GM12878 (cell line): Measurements from ENCODE around the gene TIA1. TPM values are rescaled to one million over a fixed set of nuclear protein-coding genes. Genes with fewer than 3 reads are reported as not detected.

Experiments
- ATAC-seq: fragments of 200-7000 bp; cut with Tn5 transposase; 3 replicates; pipeline ENCODE4 v1.9.1; 2020; ENCODE audit warnings: mild to moderate bottlenecking, moderate library complexity
- BruUV-seq: library from RNA; stranded (reverse); fragments of 400-500 nt; replicated peaks from 2 replicates; lab custom pipeline; 2021; lab: Mats Ljungman, UMichigan
- CTCF ChIA-PET: fragments of 300-600 bp; sonication (Branson Sonifier 250); formaldehyde crosslinking; extraction: SDS; loops from one replicate; lab custom pipeline; 2021; ENCODE audit warnings: inconsistent platforms; lab: Yijun Ruan, JAX
- POLR2A ChIA-PET: fragments of 350-600 bp; formaldehyde crosslinking; extraction: SDS; loops from one replicate; lab custom pipeline; 2021; ENCODE audit warnings: inconsistent platforms; lab: Charles Lee
- RAD21 ChIA-PET: fragments of 300-600 bp; sonication (Branson Sonifier 250); formaldehyde crosslinking; loops from one replicate; lab custom pipeline; 2023; ENCODE audit warnings: antibody characterized with exemption; ENCODE audit not compliant: unreplicated experiment; lab: Charles Lee
- SMC1A ChIA-PET: fragments of 300-600 bp; sonication (Branson Sonifier 250); formaldehyde crosslinking; loops from one replicate; lab custom pipeline; 2023; ENCODE audit not compliant: unreplicated experiment, uncharacterized antibody; lab: Charles Lee
- DNase-seq: peaks from one replicate; pipeline ENCODE4 v3.0.0-alpha.2; 2011; ENCODE audit warnings: low read depth, low spot score
- FAIRE-seq: peaks from 3 replicates; lab custom pipeline; 2011; peaks lifted over from hg19 to GRCh38; lab: Jason Lieb, UNC
- H2AFZ ChIP-seq: 2 replicates; pipeline ENCODE4 v1.6.0; 2011; ENCODE audit warnings: low read depth, low read length, control low read depth; ENCODE audit not compliant: control insufficient read depth
- H3K27ac ChIP-seq: 2 replicates; pipeline ENCODE4 v1.5.1; 2011; ENCODE audit warnings: control low read depth; ENCODE audit not compliant: control insufficient read depth, insufficient read depth
- H3K27me3 ChIP-seq, 2 experiments: replicated peaks in 1 of 2; 2 replicates each; pipeline versions ENCODE4 v1.6.0 to v1.6.1; 2011; ENCODE audit warnings: low read length in 1 of 2; ENCODE audit not compliant: control insufficient read depth in 2 of 2, insufficient read depth in 2 of 2
- H3K36me3 ChIP-seq, 2 experiments: 2 replicates each; pipeline ENCODE4 v1.5.1; 2011; ENCODE audit warnings: low read length in 1 of 2; ENCODE audit not compliant: control insufficient read depth in 2 of 2, insufficient read depth in 2 of 2
- H3K4me1 ChIP-seq: 2 replicates; pipeline ENCODE4 v1.6.1; 2011; ENCODE audit warnings: mild to moderate bottlenecking, low read length, moderate library complexity, mixed read lengths; ENCODE audit not compliant: control insufficient read depth, insufficient read depth
- H3K4me2 ChIP-seq: 2 replicates; pipeline ENCODE4 v1.6.0; 2011; ENCODE audit warnings: control low read depth; ENCODE audit not compliant: control insufficient read depth, insufficient read depth
- H3K4me3 ChIP-seq: fragments of 200-600 bp; sonication (generic); 2 replicates; pipeline ENCODE4 v1.5.1; 2016
- H3K79me2 ChIP-seq: 2 replicates; pipeline ENCODE4 v1.6.0; 2011; ENCODE audit warnings: low read length; ENCODE audit not compliant: control insufficient read depth, insufficient read depth
- H3K9ac ChIP-seq: 2 replicates; pipeline ENCODE4 v1.8.0; 2011; ENCODE audit warnings: low read length, control low read depth, mixed read lengths; ENCODE audit not compliant: control insufficient read depth, insufficient read depth
- H3K9me3 ChIP-seq: replicated peaks from 3 replicates; pipeline ENCODE4 v1.5.1; 2011; ENCODE audit warnings: mild to moderate bottlenecking, low read length; ENCODE audit not compliant: control insufficient read depth, insufficient read depth
- H4K20me1 ChIP-seq: 2 replicates; pipeline ENCODE4 v1.6.0; 2011; ENCODE audit not compliant: control insufficient read depth, insufficient read depth
- CEBPB ChIP-seq, 2 experiments: fragments of 150-350 bp in 1 of 2; IDR thresholded peaks; 2 replicates each; pipeline ENCODE4 v1.6.1; 2012 to 2014; ENCODE audit warnings: low read depth in 2 of 2, low read length in 2 of 2, borderline replicate concordance in 1 of 2, inconsistent platforms in 1 of 2
- HDGF ChIP-seq: fragments of 450-650 bp; IDR thresholded peaks from 2 replicates; pipeline ENCODE4 v1.6.1; 2016; ENCODE audit warnings: antibody characterized with exemption
- IKZF2 ChIP-seq, 2 experiments: fragments of 450-650 bp; IDR thresholded peaks; 2 replicates each; pipeline ENCODE4 v1.6.1; 2017; ENCODE audit warnings: mild to moderate bottlenecking in 2 of 2, moderate library complexity in 2 of 2
- MYB ChIP-seq: fragments of 150-350 bp; IDR thresholded peaks from 2 replicates; pipeline ENCODE4 v1.6.1; 2014; ENCODE audit warnings: mild to moderate bottlenecking, low read depth, low read length, borderline replicate concordance
- NBN ChIP-seq: fragments of 450-650 bp; IDR thresholded peaks from 2 replicates; pipeline ENCODE4 v1.6.1; 2016
- POLR2AphosphoS2 ChIP-seq: IDR thresholded peaks from 2 replicates; pipeline ENCODE4 v1.6.1; 2011; ENCODE audit warnings: low read depth, mild to moderate bottlenecking, low read length, improper control_type of control experiment, moderate library complexity
- SIX5 ChIP-seq: IDR thresholded peaks from 2 replicates; pipeline ENCODE4 v1.6.1; 2011; ENCODE audit warnings: mild to moderate bottlenecking, low read depth, low read length, moderate library complexity; ENCODE audit not compliant: severe bottlenecking
- SMAD5 ChIP-seq: IDR thresholded peaks from 2 replicates; pipeline ENCODE4 v1.6.1; 2016; ENCODE audit warnings: antibody characterized with exemption, low read depth
- SMARCA5 ChIP-seq: fragments of 450-650 bp; IDR thresholded peaks from 2 replicates; pipeline ENCODE4 v1.6.1; 2017; ENCODE audit warnings: mild to moderate bottlenecking
- SPI1 ChIP-seq: IDR thresholded peaks from 2 replicates; pipeline ENCODE4 v1.6.1; 2011; ENCODE audit warnings: low read depth, mild to moderate bottlenecking, low read length, moderate library complexity, borderline replicate concordance; ENCODE audit not compliant: insufficient read depth
- SREBF1 ChIP-seq: IDR thresholded peaks from 2 replicates; pipeline ENCODE4 v1.6.1; 2012; ENCODE audit warnings: mild to moderate bottlenecking, low read length
- YY1 ChIP-seq: IDR thresholded peaks from 2 replicates; pipeline ENCODE4 v1.6.1; 2011; ENCODE audit warnings: low read depth, mild to moderate bottlenecking, low read length
- ZNF207 ChIP-seq: fragments of 450-650 bp; IDR thresholded peaks from 2 replicates; pipeline ENCODE4 v1.6.1; 2014; ENCODE audit warnings: antibody characterized with exemption, mild to moderate bottlenecking, borderline replicate concordance
- WGBS: methylation state at CpG from one replicate; pipeline ENCODE4 v1.1.6; 2016; ENCODE audit warnings: low lambda C conversion rate; ENCODE audit not compliant: insufficient replicate concordance, insufficient coverage; ENCODE audit errors: missing lambda C conversion rate; 5-methylcytosine and 5-hydroxymethylcytosine counted together
- in situ Hi-C: fragments of 300-500 bp; cut with MboI; formaldehyde crosslinking; loops from 9 replicates; pipeline ENCODE4 v1.14.3; 2018; ENCODE audit warnings: mixed read lengths
- intact Hi-C: fragments of 100-400 bp; cut with micrococcal nuclease; formaldehyde crosslinking; loops from one replicate; pipeline ENCODE4 v1.14.2; 2022; ENCODE audit not compliant: unreplicated experiment
- polyA plus RNA-seq, 11 experiments: library from polyadenylated mRNA; depleted of rRNA in 4 of 11; unstranded in 6 of 11; stranded (reverse) in 5 of 11; fragments of >200 nt; fragmentation: Nextera tagmentation in 4 of 11; fragmentation: Illumina TruSeq in 1 of 11; extraction: Ambion mirVana in 4 of 11; extraction: Trizol in 1 of 11; gene quantifications; 1 replicate in 1 of 11; 2 replicates in 10 of 11; pipeline versions ENCODE4 v1.2.1 to v1.2.3, GENCODE V29; 2011 to 2016; ENCODE audit warnings: inconsistent platforms in 2 of 11, missing spikeins in 2 of 11, low read depth in 1 of 11
- total RNA-seq, 4 experiments: library from RNA; depleted of rRNA in 3 of 4; stranded (reverse); fragments of >200 nt in 3 of 4; fragmentation: Illumina TruSeq in 1 of 4; extraction: Trizol in 1 of 4; gene quantifications; 2 replicates each; pipeline versions ENCODE4 v1.2.1 to v1.2.3, GENCODE V29; 2013 to 2021
- TF ChIP-seq, protein P1 (sequence below): IDR thresholded peaks from 2 replicates; pipeline ENCODE4 v1.6.1; 2012; ENCODE audit warnings: improper control_type of control experiment, low read depth, low read length; ENCODE audit not compliant: insufficient replicate concordance
- TF ChIP-seq, protein P2 (sequence below): IDR thresholded peaks from 2 replicates; pipeline ENCODE4 v1.6.1; 2012; ENCODE audit warnings: low read depth, low read length, improper control_type of control experiment
- TF ChIP-seq, protein P3 (sequence below): fragments of 450-650 bp; IDR thresholded peaks from 2 replicates; pipeline ENCODE4 v1.6.1; 2017; ENCODE audit warnings: mild to moderate bottlenecking, low read depth, inconsistent platforms; ENCODE audit not compliant: poor library complexity, severe bottlenecking

Gene TIA1
- total and polyA plus RNA-seq, 10 of the 15 experiments (the other 5 are each of a cell fraction or from before 2014, with no cell fraction given): 21.5 to 155 (median 67.0) TPM

DNA sequence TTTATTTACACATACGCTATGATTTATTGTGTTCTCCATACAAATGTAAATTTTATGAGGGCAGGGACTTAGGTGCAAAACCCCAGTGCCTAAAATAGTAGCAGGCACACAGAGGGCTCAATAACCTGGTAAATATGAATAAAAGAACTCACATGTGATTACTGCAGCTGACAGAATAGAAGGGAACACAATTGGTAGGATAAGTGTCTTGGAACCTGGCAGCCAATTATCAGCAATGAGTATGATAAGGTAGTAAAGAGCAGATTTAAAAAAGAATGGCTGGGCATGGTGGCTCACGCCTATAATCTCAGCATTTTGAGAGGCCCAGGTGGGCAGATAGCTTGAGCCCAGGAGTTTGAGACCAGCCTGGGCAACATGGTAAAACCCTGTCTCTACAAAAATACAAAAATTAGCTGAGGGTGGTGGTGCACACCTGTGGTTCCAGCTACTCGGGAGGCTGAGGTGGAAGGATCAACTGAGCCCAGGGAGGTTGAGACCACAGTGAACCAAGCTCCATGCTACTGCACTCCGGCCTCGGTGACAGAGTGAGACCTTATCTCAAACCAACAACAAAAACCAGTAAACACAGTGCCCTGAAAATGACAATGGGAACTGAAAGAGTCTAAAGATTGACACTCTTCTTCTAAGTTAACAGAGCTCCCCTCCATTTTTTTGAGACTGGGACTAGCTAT is 35.2 kb upstream of the TIA1 start:
- in situ Hi-C loops (no loop called here), intact Hi-C loops (no loop called here)
- Histone ChIP-seq H3K4me3 (no peak overlapping the region), H3K79me2 (peaks cover 26% of the 10 kb centered on the region), H3K4me1 (no peaks in the 10 kb centered on the region), H2AFZ (no peak overlapping the region), H3K27ac (no peak overlapping the region), H3K36me3 (peaks cover 7 to 30% of the 10 kb centered on the region in 2 experiments), H4K20me1 (peaks cover 7% of the 10 kb centered on the region; the same call in 1 of the 2 replicates), H3K9ac (no peak overlapping the region), H3K9me3 (no peaks in the 10 kb centered on the region), H3K27me3 (no peaks in the 10 kb centered on the region), H3K4me2 (no peak overlapping the region)
- RAD21 ChIA-PET: interaction anchor here (0.7 to 1.5 kb wide), 2 partner anchors 8 to 371 kb away, joined by 3 to 5 read pairs; no protein-coding TSS in a partner anchor
- CTCF ChIA-PET: interaction anchor here (0.8 to 1.6 kb wide), 4 partner anchors 9 to 372 kb away, joined by 3 to 5 read pairs (median 4); partner anchors contain the start of gene SNRPG
- BruUV-seq: no TSS peak
- POLR2A ChIA-PET: interaction anchor here (1.4 kb wide), 1 partner anchor 10 kb away, joined by 8 read pairs; the partner anchor contains the start of gene SNRPG
- 97% methylated on average over 5 of the region's 5 CpGs for WGBS
- no peak; the same call in 1 of the 3 replicates for ATAC-seq
- FAIRE-seq: no peak
- no peak for DNase-seq
- TF ChIP-seq HDGF (no peak), CEBPB (IDR thresholded peaks at IDR 0.05; ENCODE audit: borderline replicate concordance in 1 of 2, low read depth in 2 of 2, low read length in 2 of 2) (no peak), POLR2AphosphoS2 (no peak), NBN (no peak), SREBF1 (no peak), SIX5 (no peak), SMAD5 (no peak), SMARCA5 (no peak), ZNF207 (no peak), IKZF2 (IDR thresholded peaks at IDR 0.05) (no peak), SPI1 (no peak), MYB (no peak), YY1 (no peak)
- TF ChIP-seq, protein P1, sequence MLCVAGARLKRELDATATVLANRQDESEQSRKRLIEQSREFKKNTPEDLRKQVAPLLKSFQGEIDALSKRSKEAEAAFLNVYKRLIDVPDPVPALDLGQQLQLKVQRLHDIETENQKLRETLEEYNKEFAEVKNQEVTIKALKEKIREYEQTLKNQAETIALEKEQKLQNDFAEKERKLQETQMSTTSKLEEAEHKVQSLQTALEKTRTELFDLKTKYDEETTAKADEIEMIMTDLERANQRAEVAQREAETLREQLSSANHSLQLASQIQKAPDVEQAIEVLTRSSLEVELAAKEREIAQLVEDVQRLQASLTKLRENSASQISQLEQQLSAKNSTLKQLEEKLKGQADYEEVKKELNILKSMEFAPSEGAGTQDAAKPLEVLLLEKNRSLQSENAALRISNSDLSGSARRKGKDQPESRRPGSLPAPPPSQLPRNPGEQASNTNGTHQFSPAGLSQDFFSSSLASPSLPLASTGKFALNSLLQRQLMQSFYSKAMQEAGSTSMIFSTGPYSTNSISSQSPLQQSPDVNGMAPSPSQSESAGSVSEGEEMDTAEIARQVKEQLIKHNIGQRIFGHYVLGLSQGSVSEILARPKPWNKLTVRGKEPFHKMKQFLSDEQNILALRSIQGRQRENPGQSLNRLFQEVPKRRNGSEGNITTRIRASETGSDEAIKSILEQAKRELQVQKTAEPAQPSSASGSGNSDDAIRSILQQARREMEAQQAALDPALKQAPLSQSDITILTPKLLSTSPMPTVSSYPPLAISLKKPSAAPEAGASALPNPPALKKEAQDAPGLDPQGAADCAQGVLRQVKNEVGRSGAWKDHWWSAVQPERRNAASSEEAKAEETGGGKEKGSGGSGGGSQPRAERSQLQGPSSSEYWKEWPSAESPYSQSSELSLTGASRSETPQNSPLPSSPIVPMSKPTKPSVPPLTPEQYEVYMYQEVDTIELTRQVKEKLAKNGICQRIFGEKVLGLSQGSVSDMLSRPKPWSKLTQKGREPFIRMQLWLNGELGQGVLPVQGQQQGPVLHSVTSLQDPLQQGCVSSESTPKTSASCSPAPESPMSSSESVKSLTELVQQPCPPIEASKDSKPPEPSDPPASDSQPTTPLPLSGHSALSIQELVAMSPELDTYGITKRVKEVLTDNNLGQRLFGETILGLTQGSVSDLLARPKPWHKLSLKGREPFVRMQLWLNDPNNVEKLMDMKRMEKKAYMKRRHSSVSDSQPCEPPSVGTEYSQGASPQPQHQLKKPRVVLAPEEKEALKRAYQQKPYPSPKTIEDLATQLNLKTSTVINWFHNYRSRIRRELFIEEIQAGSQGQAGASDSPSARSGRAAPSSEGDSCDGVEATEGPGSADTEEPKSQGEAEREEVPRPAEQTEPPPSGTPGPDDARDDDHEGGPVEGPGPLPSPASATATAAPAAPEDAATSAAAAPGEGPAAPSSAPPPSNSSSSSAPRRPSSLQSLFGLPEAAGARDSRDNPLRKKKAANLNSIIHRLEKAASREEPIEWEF: no peak
- TF ChIP-seq, protein P2, sequence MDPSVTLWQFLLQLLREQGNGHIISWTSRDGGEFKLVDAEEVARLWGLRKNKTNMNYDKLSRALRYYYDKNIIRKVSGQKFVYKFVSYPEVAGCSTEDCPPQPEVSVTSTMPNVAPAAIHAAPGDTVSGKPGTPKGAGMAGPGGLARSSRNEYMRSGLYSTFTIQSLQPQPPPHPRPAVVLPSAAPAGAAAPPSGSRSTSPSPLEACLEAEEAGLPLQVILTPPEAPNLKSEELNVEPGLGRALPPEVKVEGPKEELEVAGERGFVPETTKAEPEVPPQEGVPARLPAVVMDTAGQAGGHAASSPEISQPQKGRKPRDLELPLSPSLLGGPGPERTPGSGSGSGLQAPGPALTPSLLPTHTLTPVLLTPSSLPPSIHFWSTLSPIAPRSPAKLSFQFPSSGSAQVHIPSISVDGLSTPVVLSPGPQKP: no peak
- TF ChIP-seq, protein P3, sequence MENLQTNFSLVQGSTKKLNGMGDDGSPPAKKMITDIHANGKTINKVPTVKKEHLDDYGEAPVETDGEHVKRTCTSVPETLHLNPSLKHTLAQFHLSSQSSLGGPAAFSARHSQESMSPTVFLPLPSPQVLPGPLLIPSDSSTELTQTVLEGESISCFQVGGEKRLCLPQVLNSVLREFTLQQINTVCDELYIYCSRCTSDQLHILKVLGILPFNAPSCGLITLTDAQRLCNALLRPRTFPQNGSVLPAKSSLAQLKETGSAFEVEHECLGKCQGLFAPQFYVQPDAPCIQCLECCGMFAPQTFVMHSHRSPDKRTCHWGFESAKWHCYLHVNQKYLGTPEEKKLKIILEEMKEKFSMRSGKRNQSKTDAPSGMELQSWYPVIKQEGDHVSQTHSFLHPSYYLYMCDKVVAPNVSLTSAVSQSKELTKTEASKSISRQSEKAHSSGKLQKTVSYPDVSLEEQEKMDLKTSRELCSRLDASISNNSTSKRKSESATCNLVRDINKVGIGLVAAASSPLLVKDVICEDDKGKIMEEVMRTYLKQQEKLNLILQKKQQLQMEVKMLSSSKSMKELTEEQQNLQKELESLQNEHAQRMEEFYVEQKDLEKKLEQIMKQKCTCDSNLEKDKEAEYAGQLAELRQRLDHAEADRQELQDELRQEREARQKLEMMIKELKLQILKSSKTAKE: no peak
- SMC1A ChIA-PET: interaction anchor here (0.9 kb wide), 2 partner anchors 13 to 62 kb away, joined by 3 read pairs; no protein-coding TSS in a partner anchor
